Sigmoid colon (tissue), 4 donors: ENCODE results near the gene MOB2.
A peak's percentile ranks its signal among the peaks of the same experiment; 100 is the strongest.

Experiments
- CTCF ChIP-seq, 4 experiments: fragments of 450-650 bp in 3 of 4; fragments of 200-600 bp in 1 of 4; IDR thresholded peaks; one replicate each; pipeline ENCODE4 v1.5.1; 2016 to 2019; ENCODE audit warnings: antibody characterized with exemption in 4 of 4, mild to moderate bottlenecking in 3 of 4, moderate library complexity in 2 of 4
- EP300 ChIP-seq, 4 donors: sonication (generic); formaldehyde crosslinking; IDR thresholded peaks; one replicate each; pipeline ENCODE4 v1.6.1; 2017; ENCODE audit warnings: antibody characterized with exemption in 4 of 4
- POLR2A ChIP-seq, 2 donors: fragments of 450-650 bp; IDR thresholded peaks; one replicate each; pipeline ENCODE4 v1.6.1; 2016; ENCODE audit warnings: antibody characterized with exemption in 2 of 2, mild to moderate bottlenecking in 2 of 2, moderate library complexity in 2 of 2
- POLR2AphosphoS5 ChIP-seq, 4 donors: sonication (generic); formaldehyde crosslinking; IDR thresholded peaks; one replicate each; pipeline ENCODE4 v1.6.1; 2017; ENCODE audit warnings: antibody characterized with exemption in 4 of 4

DNA sequence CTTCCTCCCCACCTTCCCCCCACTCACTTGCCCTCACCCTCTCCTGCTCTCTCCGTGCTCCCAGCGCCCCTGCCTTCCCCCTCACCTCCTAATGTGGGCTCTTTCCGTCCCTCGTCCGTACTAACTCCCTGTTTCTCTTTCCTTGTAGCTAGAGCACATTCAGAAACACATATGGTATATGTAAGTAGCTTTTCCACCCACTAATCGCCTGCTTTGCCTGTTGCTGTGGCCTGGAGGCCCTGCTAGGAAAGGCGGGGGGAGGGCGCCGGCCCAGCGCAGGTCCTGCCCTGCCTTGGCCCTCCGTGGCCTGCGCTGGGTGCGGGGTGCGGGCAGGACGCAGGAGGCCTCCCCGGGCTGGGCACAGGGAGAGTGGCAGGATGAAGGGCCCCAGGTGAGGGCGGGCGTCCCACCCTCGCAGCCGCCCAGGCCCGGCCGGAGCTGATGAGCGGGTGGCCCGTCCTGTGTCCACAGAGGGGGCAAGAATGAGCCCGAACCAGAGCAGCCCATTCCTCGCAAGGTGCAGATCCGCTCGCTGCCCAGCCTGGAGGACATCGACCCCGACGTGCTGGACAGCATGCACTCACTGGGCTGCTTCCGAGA is 41.7 kb downstream of the MOB2 start:
- no peak for TF ChIP-seq EP300 (IDR thresholded peaks at IDR 0.05)
- TF ChIP-seq CTCF (IDR thresholded peaks at IDR 0.05), result no peak
- no peak for TF ChIP-seq POLR2A (IDR thresholded peaks at IDR 0.05)
- peak in 1 of 4 donors; percentile 31 for TF ChIP-seq POLR2AphosphoS5 (IDR thresholded peaks at IDR 0.05)
